Measurements from ENCODE around the gene VWC2L.

- TF ChIP-seq CTCF (IDR thresholded peaks at IDR 0.05) (no peak), POLR2A (IDR thresholded peaks at IDR 0.05) (no peak)
Observed at GRCh38 chr2:214401580-214401979, 9.3 kb upstream of the VWC2L start.

All from prostate gland (tissue), 2 donors.